ENCODE measurements around the gene GUSB.
"Not testable (repeated sequence)": the region's sequence is repeated elsewhere in the genome, so short reads cannot be mapped to it uniquely, and the experiment has no call there.

Gene GUSB

DNA sequence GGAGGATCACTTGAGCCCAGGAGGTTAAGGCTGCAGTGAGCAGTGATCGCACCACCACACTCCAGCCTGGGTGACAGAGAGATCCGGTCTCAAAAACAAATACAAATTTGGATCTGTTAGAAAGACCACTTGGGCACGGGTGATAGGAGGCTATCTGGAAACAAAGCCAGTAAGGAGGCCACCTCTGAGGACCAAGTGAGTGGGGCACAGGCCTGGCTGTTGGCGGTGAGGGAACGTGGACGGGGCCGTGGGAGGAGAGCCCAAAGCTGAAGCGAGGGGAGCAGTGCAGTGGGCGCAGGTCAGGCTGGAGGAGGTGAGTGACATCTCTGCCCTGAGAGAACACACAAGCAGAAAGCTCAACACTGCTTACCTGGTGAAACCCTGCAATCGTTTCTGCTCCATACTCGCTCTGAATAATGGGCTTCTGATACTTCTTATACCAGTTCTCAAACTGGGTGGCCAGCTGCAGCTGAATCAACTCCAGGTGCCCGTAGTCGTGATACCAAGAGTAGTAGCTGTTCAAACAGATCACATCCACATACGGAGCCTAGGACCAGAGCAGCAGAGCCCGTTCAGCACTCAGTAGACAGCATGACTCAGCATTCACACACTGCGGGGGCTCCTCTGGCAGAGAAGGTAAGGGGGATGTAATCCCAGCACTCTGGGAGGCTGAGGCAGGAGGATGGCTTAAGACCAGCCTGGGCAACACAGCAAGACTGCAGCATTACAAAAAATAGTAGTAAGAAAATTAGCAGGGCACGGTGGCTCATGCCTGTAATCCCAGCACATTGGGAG is 14.5 kb downstream of the GUSB start:
- ChIA-PET POLR2A (no interaction called here), CTCF (no interaction called here)
- H3K4me1 ChIP-seq (ENCODE audit: control extremely low read depth in 1 of 4, control insufficient read depth in 4 of 4, insufficient read depth in 4 of 4, low read length in 3 of 4): no peaks in the 10 kb centered on the region
- no peak overlapping the region for H3K27ac ChIP-seq (ENCODE audit: insufficient read depth in 1 of 2, low read depth in 1 of 2, low read length in 2 of 2, poor library complexity in 1 of 2, severe bottlenecking in 2 of 2)
- WGBS (ENCODE audit: insufficient coverage): 97% methylated on average over 17 of the region's 17 CpGs
- no peaks in the 10 kb centered on the region for H3K27me3 ChIP-seq (replicated peaks in 2 of 5; ENCODE audit: control insufficient read depth in 4 of 5, insufficient read depth in 5 of 5, low read length in 4 of 5)
- H3K9me3 ChIP-seq (ENCODE audit: control extremely low read depth in 1 of 5, control insufficient read depth in 4 of 5, insufficient read depth in 2 of 5, low read depth in 1 of 5, low read length in 4 of 5): no peaks in the 10 kb centered on the region
- peaks cover 30 to 89% (median 61%) of the 10 kb centered on the region in 4 experiments for H3K36me3 ChIP-seq (ENCODE audit: control insufficient read depth in 4 of 4, insufficient read depth in 4 of 4, low read length in 3 of 4)
- no peak for DNase-seq
- no peak overlapping the region for H3K4me3 ChIP-seq (ENCODE audit: control insufficient read depth in 1 of 7, extremely low read depth in 1 of 7, insufficient read depth in 4 of 7, low read depth in 2 of 7, low read length in 6 of 7)

DNA sequence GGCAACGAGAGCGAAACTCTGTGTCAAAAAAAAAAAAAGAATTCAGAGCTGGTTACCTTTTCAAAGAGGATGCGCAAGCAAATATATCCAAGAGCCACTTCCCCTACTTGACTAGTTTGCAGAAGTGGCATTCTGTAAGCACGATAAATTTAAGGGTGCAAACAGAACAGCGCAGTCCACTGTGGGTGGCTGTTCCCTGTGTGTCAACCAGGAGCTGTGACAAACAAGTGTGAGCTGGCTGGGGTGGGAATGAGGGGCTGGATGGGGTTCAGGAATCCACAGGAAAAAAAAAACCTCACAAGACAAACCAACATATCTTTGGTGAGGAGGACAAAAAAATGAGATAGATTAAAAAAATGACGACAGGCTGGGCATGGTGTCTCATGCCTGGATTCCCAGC is 15.9 kb downstream of the GUSB start:
- ChIA-PET POLR2A (no interaction called here), CTCF (interaction anchor here (1.4 kb wide), 1 partner anchor 10 kb away, joined by 7 read pairs; no protein-coding TSS in a partner anchor)
- no peak overlapping the region for H3K27ac ChIP-seq (ENCODE audit: insufficient read depth in 1 of 2, low read depth in 1 of 2, low read length in 2 of 2, poor library complexity in 1 of 2, severe bottlenecking in 2 of 2)
- 91% methylated on average over 4 of the region's 6 CpGs for WGBS (ENCODE audit: insufficient coverage)
- H3K9me3 ChIP-seq (ENCODE audit: control extremely low read depth in 1 of 5, control insufficient read depth in 4 of 5, insufficient read depth in 2 of 5, low read depth in 1 of 5, low read length in 4 of 5): no peaks in the 10 kb centered on the region
- no peak overlapping the region for H3K4me3 ChIP-seq (ENCODE audit: control insufficient read depth in 1 of 7, extremely low read depth in 1 of 7, insufficient read depth in 4 of 7, low read depth in 2 of 7, low read length in 6 of 7)
- no peak for DNase-seq
- H3K27me3 ChIP-seq (replicated peaks in 2 of 5; ENCODE audit: control insufficient read depth in 4 of 5, insufficient read depth in 5 of 5, low read length in 4 of 5): no peaks in the 10 kb centered on the region
- H3K36me3 ChIP-seq (ENCODE audit: control insufficient read depth in 4 of 4, insufficient read depth in 4 of 4, low read length in 3 of 4): peaks cover 26 to 93% (median 65%) of the 10 kb centered on the region in 4 experiments
- no peaks in the 10 kb centered on the region for H3K4me1 ChIP-seq (ENCODE audit: control extremely low read depth in 1 of 4, control insufficient read depth in 4 of 4, insufficient read depth in 4 of 4, low read length in 3 of 4)

GRCh38 chr7:65964671-65965070 is 17.3 kb downstream of the GUSB start:
- H3K4me1 ChIP-seq (ENCODE audit: control extremely low read depth in 1 of 4, control insufficient read depth in 4 of 4, insufficient read depth in 4 of 4, low read length in 3 of 4); H3K9me3 ChIP-seq (ENCODE audit: control extremely low read depth in 1 of 5, control insufficient read depth in 4 of 5, insufficient read depth in 2 of 5, low read depth in 1 of 5, low read length in 4 of 5); H3K4me3 ChIP-seq (ENCODE audit: control insufficient read depth in 1 of 7, extremely low read depth in 1 of 7, insufficient read depth in 4 of 7, low read depth in 2 of 7, low read length in 6 of 7); DNase-seq; POLR2A ChIA-PET; H3K27me3 ChIP-seq (replicated peaks in 2 of 5; ENCODE audit: control insufficient read depth in 4 of 5, insufficient read depth in 5 of 5, low read length in 4 of 5); H3K27ac ChIP-seq (ENCODE audit: insufficient read depth in 1 of 2, low read depth in 1 of 2, low read length in 2 of 2, poor library complexity in 1 of 2, severe bottlenecking in 2 of 2): not testable (repeated sequence)
- CTCF ChIA-PET: interaction anchor here (1.4 kb wide), 1 partner anchor 8 kb away, joined by 7 read pairs; no protein-coding TSS in a partner anchor
- 100% methylated on average over 2 of the region's 3 CpGs for WGBS (ENCODE audit: insufficient coverage)
- H3K36me3 ChIP-seq (ENCODE audit: control insufficient read depth in 4 of 4, insufficient read depth in 4 of 4, low read length in 3 of 4): peaks cover 27 to 93% (median 71%) of the 10 kb centered on the region in 4 experiments

DNA sequence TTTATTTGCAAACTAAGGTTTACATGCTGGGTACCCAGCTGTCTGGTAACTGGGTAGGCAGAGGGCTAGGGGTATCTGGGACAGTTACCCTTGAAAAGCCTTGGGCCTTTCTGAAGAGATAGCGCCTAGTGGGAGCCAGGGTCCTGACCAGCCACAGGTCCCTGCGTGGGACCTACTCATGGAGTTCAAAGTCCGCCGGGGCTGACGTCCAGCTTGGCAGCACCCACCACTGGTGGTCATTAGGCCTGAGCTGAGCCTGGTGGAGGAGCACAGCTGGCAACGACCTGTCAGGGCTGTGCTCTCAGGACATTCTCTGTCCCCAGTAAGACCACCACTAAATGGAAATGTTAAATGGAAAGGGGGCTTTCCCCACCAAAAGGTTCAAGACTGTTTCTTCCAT is 20.0 kb downstream of the GUSB start:
- no peak overlapping the region for H3K4me3 ChIP-seq (ENCODE audit: control insufficient read depth in 1 of 7, extremely low read depth in 1 of 7, insufficient read depth in 4 of 7, low read depth in 2 of 7, low read length in 6 of 7)
- ChIA-PET CTCF (interaction anchor here (1.4 kb wide), 1 partner anchor 15 kb away, joined by 3 read pairs; no protein-coding TSS in a partner anchor), POLR2A (no interaction called here)
- 98% methylated on average over 6 of the region's 6 CpGs for WGBS (ENCODE audit: insufficient coverage)
- H3K27ac ChIP-seq (ENCODE audit: insufficient read depth in 1 of 2, low read depth in 1 of 2, low read length in 2 of 2, poor library complexity in 1 of 2, severe bottlenecking in 2 of 2): no peak overlapping the region
- no peaks in the 10 kb centered on the region for H3K4me1 ChIP-seq (ENCODE audit: control extremely low read depth in 1 of 4, control insufficient read depth in 4 of 4, insufficient read depth in 4 of 4, low read length in 3 of 4)
- H3K27me3 ChIP-seq (replicated peaks in 2 of 5; ENCODE audit: control insufficient read depth in 4 of 5, insufficient read depth in 5 of 5, low read length in 4 of 5): no peaks in the 10 kb centered on the region
- peaks cover 23 to 79% (median 62%) of the 10 kb centered on the region in 4 experiments for H3K36me3 ChIP-seq (ENCODE audit: control insufficient read depth in 4 of 4, insufficient read depth in 4 of 4, low read length in 3 of 4)
- no peaks in the 10 kb centered on the region for H3K9me3 ChIP-seq (ENCODE audit: control extremely low read depth in 1 of 5, control insufficient read depth in 4 of 5, insufficient read depth in 2 of 5, low read depth in 1 of 5, low read length in 4 of 5)
- no peak for DNase-seq

- POLR2A ChIA-PET: no interaction called here
- CTCF ChIA-PET: interaction anchor here (1.4 kb wide), 1 partner anchor 8 kb away, joined by 4 read pairs; no protein-coding TSS in a partner anchor
- WGBS (ENCODE audit: insufficient coverage): 98% methylated on average over 16 of the region's 19 CpGs
Measured at GRCh38 chr7:65960351-65961074, 21.5 kb downstream of the GUSB start.

DNA sequence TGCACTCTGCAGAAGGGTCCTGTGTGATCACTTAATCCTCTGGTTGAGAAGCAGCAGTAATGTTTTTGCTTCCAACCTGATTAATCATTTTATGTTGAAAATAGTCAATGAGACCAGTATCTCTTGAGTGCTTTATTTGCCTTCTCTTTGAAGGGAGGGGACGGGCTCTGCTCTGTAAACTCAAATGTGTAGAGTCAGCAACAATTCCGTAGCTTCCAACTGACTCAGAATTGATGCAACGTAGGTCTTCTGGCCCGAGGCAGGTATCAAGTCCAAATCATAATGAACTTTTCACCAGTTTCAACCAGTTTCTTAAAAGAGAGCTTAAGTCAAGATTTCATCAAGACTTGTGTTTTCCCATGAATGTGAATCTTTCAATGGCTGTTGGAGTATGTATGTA is 26.3 kb downstream of the GUSB start:
- Histone ChIP-seq H3K9me3 (ENCODE audit: control extremely low read depth in 1 of 5, control insufficient read depth in 4 of 5, insufficient read depth in 2 of 5, low read depth in 1 of 5, low read length in 4 of 5) (no peaks in the 10 kb centered on the region), H3K4me3 (ENCODE audit: control insufficient read depth in 1 of 7, extremely low read depth in 1 of 7, insufficient read depth in 4 of 7, low read depth in 2 of 7, low read length in 6 of 7) (no peak overlapping the region), H3K36me3 (ENCODE audit: control insufficient read depth in 4 of 4, insufficient read depth in 4 of 4, low read length in 3 of 4) (peaks cover 23 to 62% (median 35%) of the 10 kb centered on the region in 4 experiments), H3K27ac (ENCODE audit: insufficient read depth in 1 of 2, low read depth in 1 of 2, low read length in 2 of 2, poor library complexity in 1 of 2, severe bottlenecking in 2 of 2) (no peak overlapping the region), H3K27me3 (replicated peaks in 2 of 5; ENCODE audit: control insufficient read depth in 4 of 5, insufficient read depth in 5 of 5, low read length in 4 of 5) (no peaks in the 10 kb centered on the region), H3K4me1 (ENCODE audit: control extremely low read depth in 1 of 4, control insufficient read depth in 4 of 4, insufficient read depth in 4 of 4, low read length in 3 of 4) (peaks cover 0 to 19% (median 6%) of the 10 kb centered on the region in 4 experiments)
- DNase-seq: no peak
- WGBS (ENCODE audit: insufficient coverage): 100% methylated on average over 3 of the region's 4 CpGs
- CTCF ChIA-PET: interaction anchor here (1.5 kb wide), 1 partner anchor 10 kb away, joined by 7 read pairs; no protein-coding TSS in a partner anchor
- POLR2A ChIA-PET: no interaction called here

More at GRCh38 chr7:65960351-65961074, 21.5 kb downstream of the GUSB start:
- Histone ChIP-seq H3K27me3 (replicated peaks in 2 of 5; ENCODE audit: control insufficient read depth in 4 of 5, insufficient read depth in 5 of 5, low read length in 4 of 5) (no peaks in the 10 kb centered on the region), H3K4me3 (ENCODE audit: control insufficient read depth in 1 of 7, extremely low read depth in 1 of 7, insufficient read depth in 4 of 7, low read depth in 2 of 7, low read length in 6 of 7) (no peak overlapping the region), H3K4me1 (ENCODE audit: control extremely low read depth in 1 of 4, control insufficient read depth in 4 of 4, insufficient read depth in 4 of 4, low read length in 3 of 4) (no peaks in the 10 kb centered on the region), H3K36me3 (ENCODE audit: control insufficient read depth in 4 of 4, insufficient read depth in 4 of 4, low read length in 3 of 4) (peaks cover 30 to 80% (median 59%) of the 10 kb centered on the region in 4 experiments), H3K27ac (ENCODE audit: insufficient read depth in 1 of 2, low read depth in 1 of 2, low read length in 2 of 2, poor library complexity in 1 of 2, severe bottlenecking in 2 of 2) (peak overlapping the region in 1 of 2 experiments; percentile 43), H3K9me3 (ENCODE audit: control extremely low read depth in 1 of 5, control insufficient read depth in 4 of 5, insufficient read depth in 2 of 5, low read depth in 1 of 5, low read length in 4 of 5) (no peaks in the 10 kb centered on the region)
- no peak for DNase-seq

Measured in common myeloid progenitor, CD34-positive (primary cell).